K562 (cell line): ENCODE measurements around the gene ABCB9. TPM values are rescaled to one million over a fixed set of nuclear protein-coding genes. Genes with fewer than 3 reads are reported as not detected.
A peak's percentile ranks its signal among the peaks of the same experiment; 100 is the strongest.

Experiments used
- ATAC-seq: fragments of 200-7000 bp; cut with Tn5 transposase; 3 replicates; pipeline ENCODE4 v1.9.1; 2020; ENCODE audit warnings: moderate library complexity
- BruUV-seq: library from RNA; stranded (reverse); fragments of 400-500 nt; replicated peaks from 2 replicates; lab custom pipeline; 2021; lab: Mats Ljungman, UMichigan
- CTCF ChIA-PET: fragments of 300-600 bp; formaldehyde crosslinking; extraction: SDS; loops from one replicate; lab custom pipeline; 2021; ENCODE audit warnings: low intra/inter-chr PET ratio; lab: Yijun Ruan, JAX
- POLR2A ChIA-PET: fragments of 300-600, 350-650 bp; sonication (Branson Sonifier 250); formaldehyde crosslinking; extraction: SDS; loops from one replicate; lab custom pipeline; 2021; ENCODE audit warnings: antibody characterized with exemption, inconsistent platforms; lab: Yijun Ruan, JAX
- DNase-seq, 4 experiments: peaks; one replicate each; pipeline versions ENCODE4 v3.0.0 to v3.0.0-alpha.2; 2011 to 2018; ENCODE audit warnings: low spot score in 3 of 4, mixed read lengths in 3 of 4; ENCODE audit errors: extremely low read depth in 1 of 4
- FAIRE-seq: peaks from 2 replicates; lab custom pipeline; 2011; peaks lifted over from hg19 to GRCh38; lab: Jason Lieb, UNC
- H2AFZ ChIP-seq: 2 replicates; pipeline ENCODE4 v1.6.0; 2011; ENCODE audit warnings: low read depth, low read length, control low read depth, inconsistent platforms
- H3K27ac ChIP-seq: fragments of 200-600 bp; 3 replicates; pipeline ENCODE4 v1.8.0; 2011; ENCODE audit warnings: low read depth, mild to moderate bottlenecking, control low read depth, inconsistent platforms, low read length, moderate library complexity, mixed read lengths; ENCODE audit errors: extremely low read depth
- H3K27me3 ChIP-seq, 2 experiments: fragments of 300-600 bp in 1 of 2; 2 replicates in 1 of 2; 3 replicates in 1 of 2; pipeline versions ENCODE4 v1.6.0 to v1.8.0; 2011; ENCODE audit warnings: inconsistent platforms in 2 of 2, low read length in 2 of 2, mild to moderate bottlenecking in 1 of 2, mixed read lengths in 1 of 2, moderate library complexity in 1 of 2; ENCODE audit not compliant: control insufficient read depth in 2 of 2, insufficient read depth in 2 of 2
- H3K36me3 ChIP-seq: fragments of 300-600 bp; 3 replicates; pipeline ENCODE4 v1.8.0; 2011; ENCODE audit warnings: mild to moderate bottlenecking, low read length, inconsistent platforms; ENCODE audit not compliant: control insufficient read depth, insufficient read depth
- H3K4me1 ChIP-seq, 2 experiments: fragments of 200-600 bp in 1 of 2; replicated peaks in 1 of 2; 2 replicates in 1 of 2; 3 replicates in 1 of 2; pipeline versions ENCODE4 v1.5.1 to v1.8.0; 2011; ENCODE audit warnings: inconsistent platforms in 2 of 2, low read length in 2 of 2, mild to moderate bottlenecking in 1 of 2, mixed read lengths in 1 of 2, moderate library complexity in 1 of 2; ENCODE audit not compliant: control insufficient read depth in 2 of 2, insufficient read depth in 2 of 2
- H3K4me2 ChIP-seq: 2 replicates; pipeline ENCODE4 v1.6.1; 2011; ENCODE audit warnings: low read length, control low read depth, inconsistent platforms, mixed read lengths; ENCODE audit not compliant: insufficient read depth
- H3K4me3 ChIP-seq: fragments of 200-600 bp; sonication (generic), shearing (Covaris generic); 2 replicates; pipeline ENCODE4 v1.5.1; 2016; ENCODE audit warnings: control low read depth, inconsistent platforms
- H3K79me2 ChIP-seq: fragments of 200-600 bp; 3 replicates; pipeline ENCODE4 v1.8.0; 2011; ENCODE audit warnings: low read length, inconsistent platforms; ENCODE audit not compliant: control insufficient read depth, insufficient read depth
- H3K9ac ChIP-seq, 2 experiments: 2 replicates each; pipeline versions ENCODE4 v1.6.0 to v1.6.1; 2011; ENCODE audit warnings: low read depth in 2 of 2, low read length in 2 of 2, control low read depth in 1 of 2, inconsistent platforms in 1 of 2, mild to moderate bottlenecking in 1 of 2, mixed read lengths in 1 of 2; ENCODE audit not compliant: insufficient read depth in 1 of 2
- H3K9me1 ChIP-seq: one replicate; pipeline ENCODE4 v1.6.0; 2011; ENCODE audit warnings: inconsistent platforms, mild to moderate bottlenecking, low read length, moderate library complexity; ENCODE audit not compliant: control insufficient read depth, insufficient read depth
- H3K9me3 ChIP-seq: replicated peaks from 2 replicates; pipeline ENCODE4 v1.5.1; 2011; ENCODE audit warnings: low read depth, low read length, inconsistent platforms; ENCODE audit not compliant: control insufficient read depth, insufficient read depth
- H4K20me1 ChIP-seq: replicated peaks from 2 replicates; pipeline ENCODE4 v1.6.1; 2011; ENCODE audit warnings: low read length, inconsistent platforms, mixed read lengths; ENCODE audit not compliant: control insufficient read depth, insufficient read depth
- BCOR ChIP-seq: fragments of 450-650 bp; IDR thresholded peaks from 2 replicates; pipeline ENCODE4 v1.6.1; 2016
- C11orf30 ChIP-seq: fragments of 450-650 bp; IDR thresholded peaks from 2 replicates; pipeline ENCODE4 v1.6.1; 2016; ENCODE audit warnings: low read depth, mild to moderate bottlenecking
- CGGBP1 ChIP-seq: fragments of 250-450 bp; sonication (Bioruptor Pico); IDR thresholded peaks from 2 replicates; pipeline ENCODE4 v1.9.0; 2021; ENCODE audit warnings: mild to moderate bottlenecking
- ESRRB ChIP-seq: fragments of 250-450 bp; sonication (Bioruptor Pico); IDR thresholded peaks from 2 replicates; pipeline ENCODE4 v1.5.0; 2020; ENCODE audit warnings: mild to moderate bottlenecking, moderate library complexity, borderline replicate concordance
- FOXK2 ChIP-seq, 2 experiments: fragments of 450-650 bp; IDR thresholded peaks in 1 of 2; conservative IDR thresholded peaks in 1 of 2; 2 replicates each; pipeline ENCODE4 v1.6.1; 2016; ENCODE audit warnings: low read depth in 2 of 2, mild to moderate bottlenecking in 1 of 2
- GABPB2 ChIP-seq: fragments of 250-450 bp; sonication (Bioruptor Pico); conservative IDR thresholded peaks from 2 replicates; pipeline ENCODE4 v1.5.1; 2021; ENCODE audit warnings: mild to moderate bottlenecking
- GTF2B ChIP-seq: IDR thresholded peaks from 2 replicates; pipeline ENCODE4 v1.6.1; 2011; ENCODE audit not compliant: insufficient read length; ENCODE audit errors: extremely low read depth
- HDAC3 ChIP-seq: fragments of 450-650 bp; IDR thresholded peaks from 2 replicates; pipeline ENCODE4 v1.6.1; 2018; ENCODE audit warnings: borderline replicate concordance, mild to moderate bottlenecking, moderate library complexity; ENCODE audit not compliant: partially characterized antibody
- PRDM10 ChIP-seq: fragments of 450-650 bp; IDR thresholded peaks from 2 replicates; pipeline ENCODE4 v1.6.1; 2018; ENCODE audit not compliant: partially characterized antibody
- RBM34 ChIP-seq: fragments of 200-400 bp; formaldehyde crosslinking; IDR thresholded peaks from 2 replicates; pipeline ENCODE4 v1.6.1; 2018; ENCODE audit warnings: low read length, borderline replicate concordance; ENCODE audit not compliant: insufficient read depth
- SRSF3 ChIP-seq: fragments of 200-400 bp; formaldehyde crosslinking; IDR thresholded peaks from 2 replicates; pipeline ENCODE4 v1.6.1; 2016; ENCODE audit warnings: mild to moderate bottlenecking, low read length, moderate library complexity; ENCODE audit not compliant: insufficient read depth
- USF2 ChIP-seq: sonication (generic); formaldehyde crosslinking; IDR thresholded peaks from 2 replicates; pipeline ENCODE4 v1.5.0; 2020; ENCODE audit warnings: missing genetic modification reagents
- ZNF146 ChIP-seq: IDR thresholded peaks from one replicate; pipeline ENCODE4 v1.6.1; 2018; ENCODE audit warnings: missing compliant biosample characterization; ENCODE audit not compliant: unreplicated experiment
- ZNF740 ChIP-seq, 3 experiments: fragments of 200-800 bp in 1 of 3; sonication (Bioruptor generic) in 1 of 3; sonication (generic) in 1 of 3; formaldehyde crosslinking in 1 of 3; IDR thresholded peaks; 2 replicates each; pipeline versions ENCODE4 v1.6.1 to v1.8.0; 2016 to 2022; ENCODE audit warnings: mild to moderate bottlenecking in 2 of 3, missing compliant biosample characterization in 2 of 3, missing genetic modification characterization in 2 of 3, missing genetic modification reagents in 1 of 3
- WGBS: fragments of 100-300 bp; shearing (Covaris generic); methylation state at CpG from one replicate; pipeline ENCODE4 v1.1.6; 2016; ENCODE audit warnings: low coverage, mixed read lengths; ENCODE audit not compliant: insufficient coverage; ENCODE audit errors: missing lambda C conversion rate; 5-methylcytosine and 5-hydroxymethylcytosine counted together
- in situ Hi-C: fragments of 300-500 bp; cut with MboI; formaldehyde crosslinking; loops from 4 replicates; pipeline ENCODE4 v1.15.0; 2018; ENCODE audit warnings: inconsistent platforms, mixed read lengths
- intact Hi-C: fragments of 100-400 bp; cut with micrococcal nuclease; formaldehyde crosslinking; loops from 2 replicates; pipeline ENCODE4 v1.14.2; 2022
- polyA plus RNA-seq, 8 experiments: library from polyadenylated mRNA; depleted of rRNA in 4 of 8; stranded (reverse) in 5 of 8; unstranded in 3 of 8; fragments of >200 nt; fragmentation: Nextera tagmentation in 2 of 8; fragmentation: Illumina TruSeq in 1 of 8; extraction: Ambion mirVana in 2 of 8; extraction: Trizol in 1 of 8; gene quantifications; 2 replicates each; pipeline versions ENCODE4 v1.2.1 to v1.2.3, GENCODE V29; 2011 to 2014; ENCODE audit warnings: inconsistent platforms in 1 of 8, missing spikeins in 1 of 8
- total RNA-seq, 7 experiments: library from RNA; depleted of rRNA in 6 of 7; stranded (reverse); fragments of >200 nt in 6 of 7; fragmentation: Illumina TruSeq in 2 of 7; extraction: Trizol in 2 of 7; gene quantifications; 2 replicates each; pipeline versions ENCODE4 v1.2.1 to v1.2.3, GENCODE V29; 2011 to 2021; ENCODE audit warnings: low replicate concordance in 1 of 7

The ABCB9 gene
- total and polyA plus RNA-seq, 9 of the 15 experiments (the other 6 are each of a cell fraction or from before 2014, with no cell fraction given), result 0.20 to 12.6 (median 6.2) TPM

- TF ChIP-seq FOXK2 (conservative IDR thresholded peaks at IDR 0.05 in 1 of 2, IDR thresholded peaks at IDR 0.05 in 1 of 2; ENCODE audit: low read depth in 2 of 2) (no peak), USF2 (CRISPR knock-in tag) (no peak)
Observed at GRCh38 chr12:122935318-122935717, 30.9 kb downstream of the ABCB9 start (continued).

GRCh38 chr12:122934722-122935121, 31.5 kb downstream of the ABCB9 start:
- ATAC-seq (no peak), DNase-seq (no peak), FAIRE-seq (no peak)
- Histone ChIP-seq H3K36me3 (no peaks in the 10 kb centered on the region; the same call in 2 of the 3 replicates), H4K20me1 (no peaks in the 10 kb centered on the region), H3K9ac (no peak overlapping the region), H2AFZ (no peak overlapping the region), H3K9me1 (no peaks in the 10 kb centered on the region), H3K27ac (no peak overlapping the region), H3K79me2 (no peaks in the 10 kb centered on the region), H3K4me2 (no peak overlapping the region), H3K4me1 (peaks cover 0 to 9% of the 10 kb centered on the region in 2 experiments; a peak in 3 of 5 replicates), H3K4me3 (no peak overlapping the region), H3K9me3 (no peaks in the 10 kb centered on the region), H3K27me3 (no peaks in the 10 kb centered on the region)
- in situ Hi-C loops, result no loop called here
- CTCF ChIA-PET, result no interaction called here
- no TSS peak for BruUV-seq
- 44% methylated on average over 3 of the region's 3 CpGs for WGBS
- POLR2A ChIA-PET, result no interaction called here
- intact Hi-C loops, result no loop called here
- no peak for TF ChIP-seq CGGBP1 (CRISPR knock-in tag)
- TF ChIP-seq PRDM10, result no peak
- TF ChIP-seq BCOR, result 0 out of 2 replicates have a peak, but pooled peaks have one; percentile 8
- TF ChIP-seq ZNF146, result peak; percentile 98
- TF ChIP-seq SRSF3, result no peak
- TF ChIP-seq GABPB2, result no peak
- TF ChIP-seq HDAC3, result no peak
- no peak for TF ChIP-seq GTF2B
- TF ChIP-seq C11orf30, result no peak
- no peak for TF ChIP-seq ZNF740 (CRISPR knock-in tag; IDR thresholded peaks at IDR 0.05)
- no peak for TF ChIP-seq ZNF740 (tag; IDR thresholded peaks at IDR 0.05)
- no peak for TF ChIP-seq ESRRB (CRISPR knock-in tag)
- TF ChIP-seq RBM34, result no peak
